HEK293T (cell line): ENCODE results near the gene SARS1.

Experiments
- ELF4 ChIP-seq: fragments of 450-650 bp; IDR thresholded peaks from 2 replicates; pipeline ENCODE4 v1.6.1; 2017; ENCODE audit warnings: antibody characterized with exemption
- FOXA1 ChIP-seq: fragments of 450-650 bp; IDR thresholded peaks from 2 replicates; pipeline ENCODE4 v1.6.1; 2016; ENCODE audit warnings: mild to moderate bottlenecking
- SP1 ChIP-seq: fragments of 450-650 bp; IDR thresholded peaks from 2 replicates; pipeline ENCODE4 v1.6.1; 2017

GRCh38 chr1:109208836-109209463 is 4.8 kb upstream of the SARS1 start:
- TF ChIP-seq SP1, result no peak
- no peak for TF ChIP-seq ELF4
- no peak for TF ChIP-seq FOXA1
